HG03103 (cell line): ENCODE measurements around the gene ARID3B.
A peak's percentile ranks its signal among the peaks of the same experiment; 100 is the strongest.
"Not testable (repeated sequence)": the region's sequence is repeated elsewhere in the genome, so short reads cannot be mapped to it uniquely, and the experiment has no call there.

Experiments
- ATAC-seq: cut with Tn5 transposase; IDR thresholded peaks from one replicate; pipeline ENCODE4 v1.9.1; 2021; ENCODE audit warnings: low read depth; ENCODE audit not compliant: unreplicated experiment

ARID3B gene

GRCh38 chr15:74535388-74536084 is 5.5 kb upstream of the ARID3B start:
- no peak for ATAC-seq

GRCh38 chr15:74537736-74538135 is 3.3 kb upstream of the ARID3B start:
- no peak for ATAC-seq

GRCh38 chr15:74539521-74539920 is 1.5 kb upstream of the ARID3B start:
- ATAC-seq: not testable (repeated sequence)

DNA sequence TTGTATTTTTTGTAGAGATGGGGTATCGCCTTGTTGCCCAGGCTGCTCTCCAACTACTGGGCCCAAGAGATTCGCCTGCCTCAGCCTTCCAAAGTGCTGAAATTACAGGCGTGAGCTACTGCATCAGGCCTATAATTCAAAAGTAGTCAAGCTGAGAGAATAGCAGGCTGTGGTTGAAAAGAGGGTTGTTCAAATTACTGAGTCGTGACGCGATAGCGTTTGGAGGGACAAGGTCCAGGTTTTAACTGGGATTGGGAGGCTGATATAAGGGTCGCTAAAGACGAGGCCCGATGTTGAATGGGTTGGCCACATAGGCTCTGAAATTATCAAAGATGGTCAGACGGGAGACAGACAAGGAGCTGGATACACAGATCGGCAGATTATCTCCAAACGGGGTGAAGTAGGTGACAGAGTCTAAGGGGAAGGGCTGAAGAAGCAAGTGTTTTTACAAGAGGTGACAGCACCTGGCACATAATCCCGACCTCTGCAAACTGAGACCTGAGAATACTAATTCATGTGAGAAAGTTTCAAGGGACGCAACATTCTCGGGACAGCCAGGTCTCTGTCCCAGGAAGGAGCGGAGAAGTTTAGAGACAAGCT is 759 bp upstream of the ARID3B start:
- ATAC-seq: no peak

DNA sequence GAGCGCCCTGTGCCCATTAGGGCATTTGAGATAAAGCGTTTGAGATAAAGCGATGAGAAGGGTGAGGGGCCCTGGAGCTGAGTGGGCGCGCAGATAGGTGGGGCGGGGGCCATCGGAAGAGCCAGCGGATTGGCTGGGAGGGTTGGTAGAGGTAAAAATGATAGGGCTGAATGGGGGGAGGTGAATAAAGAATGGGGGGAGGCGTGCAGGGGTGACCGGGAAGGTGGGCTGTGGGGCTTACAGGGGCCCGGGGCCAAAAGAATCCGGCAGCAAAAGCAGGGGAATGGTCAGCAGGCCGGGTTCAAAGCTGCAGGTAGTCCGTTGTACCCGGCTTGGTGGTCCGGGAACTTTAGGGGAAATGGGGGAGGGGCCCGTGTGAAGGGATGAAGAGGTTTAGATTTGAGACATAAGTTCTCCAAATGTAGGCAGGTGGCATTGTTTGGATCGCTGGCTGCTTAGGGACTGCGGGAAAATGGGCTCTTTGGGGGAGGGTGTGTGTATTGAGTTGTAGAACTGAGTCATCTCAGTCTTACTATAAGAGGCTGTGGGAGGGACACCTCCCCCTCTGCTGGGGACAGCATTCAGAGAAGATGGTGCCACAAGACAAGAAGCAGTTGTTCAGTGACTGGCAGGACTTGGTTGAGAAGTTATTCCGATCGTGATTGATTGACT is 610 bp downstream of the ARID3B start:
- peak; percentile 42 for ATAC-seq

DNA sequence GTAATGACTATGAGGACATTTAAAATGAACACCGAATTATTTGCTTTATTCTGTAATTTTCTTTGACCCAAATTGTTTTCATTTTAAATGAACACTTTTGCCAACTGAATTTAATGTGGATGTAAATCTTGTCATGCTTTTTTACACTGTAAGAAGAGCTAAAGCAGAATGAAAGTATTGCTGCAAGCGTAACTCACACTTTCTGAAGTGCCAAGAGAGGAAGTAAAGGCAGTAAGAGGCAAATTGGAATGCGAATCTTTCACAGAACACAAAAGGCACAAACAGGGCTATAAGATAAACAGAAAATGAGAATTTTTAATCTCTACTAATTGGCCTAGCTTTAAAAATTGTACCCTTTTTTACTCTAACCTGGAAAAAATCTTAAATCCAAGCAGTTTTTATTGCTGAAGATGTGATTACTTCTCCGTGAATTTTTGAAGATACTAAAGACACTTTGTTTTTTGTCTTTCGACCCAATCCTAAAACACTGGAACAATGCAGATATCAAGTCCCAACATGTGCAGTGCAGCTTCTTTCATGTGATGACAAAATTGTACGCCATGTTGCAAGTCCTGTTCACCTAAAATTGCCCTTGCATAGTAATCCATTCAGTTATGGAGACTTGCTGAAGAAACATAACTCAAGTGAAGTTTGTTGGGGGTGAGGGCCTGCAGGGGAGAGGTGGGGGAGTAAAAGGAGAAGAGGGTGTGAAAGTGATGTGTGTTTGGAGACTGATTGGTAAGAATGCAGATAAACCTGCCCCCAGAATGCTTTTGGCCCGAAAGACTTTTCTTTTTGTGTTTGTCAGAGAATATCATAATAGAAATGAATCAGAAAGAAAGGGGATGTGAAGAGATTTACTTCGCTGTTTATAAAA is 1.4 kb downstream of the ARID3B start:
- ATAC-seq: no peak

- ATAC-seq: no peak
Observed at GRCh38 chr15:74543043-74543422, 2.0 kb downstream of the ARID3B start.

DNA sequence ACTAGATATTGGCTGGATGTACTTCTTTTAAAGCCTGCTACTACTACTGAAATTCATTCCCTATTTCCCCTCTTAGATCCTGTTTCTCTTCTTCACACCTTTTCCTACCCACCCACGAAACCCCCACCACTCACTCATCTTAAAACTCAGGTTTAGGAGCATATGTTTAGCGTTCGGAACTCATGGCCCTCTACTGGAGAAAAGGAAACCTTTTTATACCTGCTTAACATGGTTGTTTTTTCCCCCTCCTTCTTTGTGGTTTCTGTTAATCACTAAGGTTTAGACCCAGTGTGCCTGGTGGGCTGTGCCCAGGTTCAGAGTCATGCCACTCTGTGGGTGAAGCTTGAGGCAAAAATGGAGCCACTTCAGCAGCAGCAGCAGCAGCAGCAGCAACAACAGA is 2.6 kb downstream of the ARID3B start:
- no peak for ATAC-seq

DNA sequence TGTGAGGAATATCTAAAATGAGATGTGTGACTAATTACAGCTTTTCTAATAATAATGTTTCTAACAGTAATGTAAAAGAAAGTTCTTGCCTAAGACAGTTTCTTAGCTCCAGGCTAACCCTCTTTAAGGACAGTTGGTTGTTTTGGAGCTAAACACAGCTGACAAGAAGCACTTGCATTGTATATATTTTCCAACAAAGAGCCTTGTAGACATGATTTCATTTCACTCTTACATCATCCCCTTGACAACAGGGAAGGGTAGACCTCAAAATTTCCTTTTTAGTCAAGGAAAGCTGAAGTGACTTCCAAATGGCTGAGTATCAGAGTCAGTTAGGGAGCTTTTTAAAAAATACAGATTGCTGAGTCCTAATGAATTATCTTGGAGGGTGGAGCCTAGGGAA is 4.1 kb downstream of the ARID3B start:
- ATAC-seq: no peak

- peak; percentile 40 for ATAC-seq
Observed at GRCh38 chr15:74545776-74546656, 5.0 kb downstream of the ARID3B start.

- no peak for ATAC-seq
Observed at GRCh38 chr15:74547616-74548015, 6.6 kb downstream of the ARID3B start.

DNA sequence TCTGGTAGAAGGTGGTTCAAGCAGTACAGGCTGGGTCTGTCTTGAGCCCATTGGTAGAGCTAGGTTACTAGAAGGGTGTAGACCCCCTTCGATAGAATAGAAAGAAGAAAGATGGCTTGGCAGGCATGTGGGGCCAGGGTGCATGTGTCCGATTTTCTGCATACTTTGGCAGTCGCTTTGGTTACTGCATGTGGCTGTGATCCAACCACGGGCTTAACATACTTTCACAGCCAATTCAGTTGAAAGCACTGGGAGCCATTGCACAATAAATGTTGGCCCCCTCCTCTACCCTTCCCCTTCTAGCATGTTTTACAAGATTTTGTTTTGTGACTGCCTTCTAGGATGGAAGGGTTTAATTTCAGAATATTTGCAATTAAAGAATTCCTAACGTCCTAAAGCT is 7.2 kb downstream of the ARID3B start:
- no peak for ATAC-seq

- no peak for ATAC-seq
Observed at GRCh38 chr15:74549816-74550215, 8.8 kb downstream of the ARID3B start.

GRCh38 chr15:74551714-74552113 is 10.7 kb downstream of the ARID3B start:
- ATAC-seq: no peak

DNA sequence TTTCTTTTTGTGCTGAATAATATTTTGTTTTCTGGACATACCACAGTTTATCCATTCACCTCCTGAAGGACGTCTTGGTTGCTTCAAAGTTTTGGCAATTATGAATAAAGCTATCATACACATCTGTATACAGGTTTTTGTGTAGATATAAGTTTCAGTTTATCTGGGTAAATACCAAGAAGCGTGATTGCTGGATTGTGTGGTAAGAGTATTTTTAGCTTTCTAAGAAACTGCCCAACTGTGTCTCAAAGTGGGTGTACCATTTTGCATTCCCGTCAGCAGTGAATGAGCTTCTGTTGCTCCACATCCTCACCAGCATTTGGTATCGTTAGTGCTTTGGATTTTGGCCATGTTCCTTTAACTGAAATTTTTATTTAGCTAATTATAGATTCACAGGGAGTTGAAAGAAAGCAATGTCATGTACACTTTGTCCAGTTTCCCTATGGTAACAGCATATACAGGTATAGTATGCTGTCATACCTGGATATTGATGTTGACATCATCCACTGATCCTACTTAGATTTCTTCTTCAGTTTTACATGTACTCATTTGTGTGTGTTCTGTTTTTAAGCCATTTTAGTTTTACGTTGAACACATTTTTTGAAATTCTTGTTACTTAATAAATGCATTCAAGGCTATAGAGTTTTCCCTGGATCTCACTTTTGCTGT is 11.9 kb downstream of the ARID3B start:
- ATAC-seq: no peak

- ATAC-seq: no peak
Observed at GRCh38 chr15:74555192-74555591, 14.2 kb downstream of the ARID3B start.

DNA sequence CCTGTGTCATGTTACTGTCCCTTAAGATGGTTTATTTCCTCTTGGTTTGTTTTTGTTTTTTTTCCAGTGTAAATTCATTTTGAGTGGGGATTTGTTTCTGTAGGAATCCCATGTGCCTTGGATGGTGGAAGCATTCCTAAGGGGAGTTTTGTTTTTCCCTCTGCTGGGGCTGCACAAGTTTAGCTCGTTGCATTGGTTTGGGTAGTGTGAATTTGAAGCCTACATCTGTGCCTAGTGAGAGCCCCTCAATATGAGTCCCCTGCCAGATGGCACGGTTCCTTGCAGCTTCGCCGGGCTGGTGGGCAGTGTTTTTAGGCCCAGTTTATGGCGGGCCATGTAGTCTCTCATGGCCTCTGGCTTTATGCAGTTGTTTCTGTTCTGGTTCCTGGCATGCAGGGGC is 17.7 kb downstream of the ARID3B start:
- no peak for ATAC-seq

DNA sequence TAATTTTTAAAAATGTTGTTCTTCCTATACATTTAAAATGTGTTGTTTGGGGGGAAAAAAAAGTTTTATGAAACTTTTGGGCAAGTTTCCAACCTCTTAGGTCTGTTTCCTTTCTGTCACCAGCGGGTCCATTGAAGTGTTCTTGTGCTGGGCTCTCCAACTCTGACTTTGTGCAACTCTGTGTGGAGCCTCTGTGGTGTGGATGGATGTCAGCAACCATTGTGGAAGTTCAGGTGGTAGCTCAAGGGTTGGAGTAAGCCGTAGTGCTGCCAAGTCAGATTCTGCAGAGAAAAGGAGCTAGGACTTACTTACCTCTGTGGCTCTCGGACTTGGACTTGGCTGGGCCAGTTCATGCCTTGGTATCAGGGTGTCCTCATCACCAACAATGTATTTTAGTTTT is 22.4 kb downstream of the ARID3B start:
- no peak for ATAC-seq

DNA sequence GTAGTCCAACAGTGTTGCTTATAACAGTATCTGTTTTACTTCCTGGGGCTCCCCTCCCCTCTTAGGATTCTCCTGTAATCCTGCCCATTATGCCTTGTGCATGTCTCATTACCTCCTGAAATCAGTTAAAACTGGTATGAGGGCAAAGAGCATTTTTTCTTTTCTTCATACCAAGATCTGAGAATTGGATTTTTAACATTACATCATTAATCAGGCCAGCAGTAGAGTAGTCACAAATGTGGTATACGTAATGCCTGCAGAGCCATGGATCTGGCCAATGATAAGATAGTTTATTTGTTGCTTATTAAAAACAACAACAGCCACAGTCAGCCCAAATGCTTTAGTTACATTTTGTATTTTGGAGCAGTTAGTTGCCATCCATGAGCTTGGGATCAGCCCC is 23.2 kb downstream of the ARID3B start:
- ATAC-seq: no peak
